A549 (cell line): Measurements from ENCODE around the gene CABCOCO1. TPM values are rescaled to one million over a fixed set of nuclear protein-coding genes. Genes with fewer than 3 reads are reported as not detected.
"Not testable (repeated sequence)": the region's sequence is repeated elsewhere in the genome, so short reads cannot be mapped to it uniquely, and the experiment has no call there.

Experiments
- ATAC-seq, 2 experiments: fragments of 200-7000 bp in 1 of 2; fragments of >200 bp in 1 of 2; cut with Nextera tagmentation in 1 of 2; cut with Tn5 transposase in 1 of 2; 3 replicates each; pipeline versions ENCODE4 v1.8.0 to v1.9.1; 2018 to 2020; ENCODE audit warnings: mild to moderate bottlenecking in 1 of 2, moderate library complexity in 1 of 2
- CTCF ChIA-PET: fragments of 300-600 bp; sonication (Branson Sonifier 250); formaldehyde crosslinking; extraction: SDS; loops from one replicate; lab custom pipeline; 2021; ENCODE audit warnings: antibody characterized with exemption, inconsistent platforms; lab: Yijun Ruan, JAX
- POLR2A ChIA-PET: fragments of 350-600 bp; formaldehyde crosslinking; extraction: SDS; loops from one replicate; lab custom pipeline; 2021; ENCODE audit warnings: antibody characterized with exemption, inconsistent platforms; lab: Yijun Ruan, JAX
- DNase-seq, 2 experiments: peaks; one replicate each; pipeline versions ENCODE4 v3.0.0 to v3.0.0-alpha.2; 2011 to 2016; ENCODE audit warnings: low read depth in 1 of 2, low spot score in 1 of 2
- FAIRE-seq: peaks from 2 replicates; lab custom pipeline; 2011; peaks lifted over from hg19 to GRCh38; lab: Jason Lieb, UNC
- H3K27ac ChIP-seq, 2 experiments: fragments of >200 bp; sonication (Bioruptor Twin); formaldehyde crosslinking; 3 replicates each; pipeline ENCODE4 v1.5.1; 2016 to 2017
- H3K4me1 ChIP-seq: fragments of >200 bp; sonication (Bioruptor Twin); formaldehyde crosslinking; 3 replicates; pipeline ENCODE4 v1.6.1; 2016
- H3K4me2 ChIP-seq: fragments of >200 bp; sonication (Bioruptor Twin); formaldehyde crosslinking; 3 replicates; pipeline ENCODE4 v1.6.1; 2016
- H3K4me3 ChIP-seq: fragments of >200 bp; sonication (Bioruptor Twin); formaldehyde crosslinking; 3 replicates; pipeline ENCODE4 v1.5.1; 2016
- H3K9me3 ChIP-seq: fragments of >200 bp; sonication (Bioruptor Twin); formaldehyde crosslinking; 3 replicates; pipeline ENCODE4 v1.6.1; 2016
- CBX2 ChIP-seq: fragments of 200-600 bp; sonication (generic); IDR thresholded peaks from 2 replicates; pipeline ENCODE4 v1.6.1; 2016; ENCODE audit warnings: low read depth, mild to moderate bottlenecking, borderline replicate concordance
- CBX8 ChIP-seq: fragments of 200-600 bp; sonication (generic); IDR thresholded peaks from 2 replicates; pipeline ENCODE4 v1.6.1; 2016
- EP300 ChIP-seq, 2 experiments: fragments of >200 bp; sonication (Bioruptor Twin); formaldehyde crosslinking; IDR thresholded peaks; 2 replicates in 1 of 2; 3 replicates in 1 of 2; pipeline ENCODE4 v1.6.1; 2016 to 2017
- ESRRA ChIP-seq: fragments of 150-350 bp; IDR thresholded peaks from 2 replicates; pipeline ENCODE4 v1.6.1; 2014; ENCODE audit warnings: mild to moderate bottlenecking, low read length, borderline replicate concordance
- FOXS1 ChIP-seq: fragments of 250-450 bp; sonication (Bioruptor Pico); IDR thresholded peaks from 2 replicates; pipeline ENCODE4 v1.5.0; 2020; ENCODE audit warnings: mild to moderate bottlenecking, moderate library complexity
- HEYL ChIP-seq: fragments of 250-450 bp; sonication (Bioruptor Pico); IDR thresholded peaks from 2 replicates; pipeline ENCODE4 v1.8.0; 2021; ENCODE audit warnings: mild to moderate bottlenecking, moderate library complexity
- JUN ChIP-seq, 2 experiments: fragments of >200 bp; sonication (Bioruptor Twin); formaldehyde crosslinking; IDR thresholded peaks; 2 replicates in 1 of 2; 3 replicates in 1 of 2; pipeline ENCODE4 v1.6.1; 2016 to 2017
- JUNB ChIP-seq: fragments of >200 bp; sonication (Bioruptor Twin); formaldehyde crosslinking; IDR thresholded peaks from 2 replicates; pipeline ENCODE4 v1.6.1; 2016
- MAFK ChIP-seq: fragments of 450-650 bp; IDR thresholded peaks from 2 replicates; pipeline ENCODE4 v1.6.1; 2014; ENCODE audit not compliant: partially characterized antibody
- NFE2L2 ChIP-seq: fragments of 150-350 bp; conservative IDR thresholded peaks from 2 replicates; pipeline ENCODE4 v1.6.1; 2014; ENCODE audit warnings: low read length
- NR3C1 ChIP-seq: fragments of >200 bp; sonication (Bioruptor Twin); formaldehyde crosslinking; IDR thresholded peaks from 3 replicates; pipeline ENCODE4 v1.6.1; 2017
- POLR2AphosphoS2 ChIP-seq: conservative IDR thresholded peaks from 2 replicates; pipeline ENCODE4 v1.6.1; 2012; ENCODE audit warnings: low read length, improper control_type of control experiment, inconsistent platforms
- RAD21 ChIP-seq, 2 experiments: fragments of >200 bp in 1 of 2; sonication (Bioruptor Twin) in 1 of 2; formaldehyde crosslinking in 1 of 2; IDR thresholded peaks in 1 of 2; conservative IDR thresholded peaks in 1 of 2; 2 replicates in 1 of 2; 3 replicates in 1 of 2; pipeline ENCODE4 v1.6.1; 2012 to 2018; ENCODE audit warnings: inconsistent platforms in 1 of 2
- RCOR1 ChIP-seq: fragments of 150-350 bp; IDR thresholded peaks from 2 replicates; pipeline ENCODE4 v1.6.1; 2014; ENCODE audit warnings: antibody characterized with exemption, low read length, low read depth
- SMC3 ChIP-seq: fragments of >200 bp; sonication (Bioruptor Twin); formaldehyde crosslinking; IDR thresholded peaks from 3 replicates; pipeline ENCODE4 v1.6.1; 2018; ENCODE audit warnings: inconsistent platforms
- SREBF2 ChIP-seq: fragments of 450-650 bp; IDR thresholded peaks from 2 replicates; pipeline ENCODE4 v1.6.1; 2014; ENCODE audit warnings: mild to moderate bottlenecking, moderate library complexity
- ZC3H11A ChIP-seq: fragments of 450-650 bp; IDR thresholded peaks from 2 replicates; pipeline ENCODE4 v1.6.1; 2014; ENCODE audit warnings: antibody characterized with exemption, mild to moderate bottlenecking
- ZNF302 ChIP-seq: fragments of 250-450 bp; sonication (Bioruptor Pico); IDR thresholded peaks from 2 replicates; pipeline ENCODE4 v1.9.0; 2021; ENCODE audit warnings: inconsistent platforms, mild to moderate bottlenecking, moderate library complexity
- ZSCAN20 ChIP-seq: fragments of 250-450 bp; sonication (Bioruptor Pico); IDR thresholded peaks from 2 replicates; pipeline ENCODE4 v1.8.0; 2022; ENCODE audit warnings: mild to moderate bottlenecking, moderate library complexity
- WGBS: methylation state at CpG from one replicate; pipeline ENCODE4 v1.1.6; 2017; ENCODE audit errors: missing lambda C conversion rate; 5-methylcytosine and 5-hydroxymethylcytosine counted together
- polyA plus RNA-seq, 4 experiments: library from polyadenylated mRNA; depleted of rRNA in 3 of 4; stranded (reverse); fragments of >200 nt; fragmentation: RNase III in 1 of 4; extraction: RNeasy Plus Mini Kit Qiagen cat#74134 plus additional on column Dnase treatment in 1 of 4; gene quantifications; 2 replicates in 3 of 4; 3 replicates in 1 of 4; pipeline ENCODE4 v1.2.3, GENCODE V29; 2011 to 2017
- TF ChIP-seq, protein P1 (sequence below): fragments of >200 bp; sonication (Bioruptor Twin); formaldehyde crosslinking; IDR thresholded peaks from 2 replicates; pipeline ENCODE4 v1.6.1; 2016
- TF ChIP-seq, protein P2 (sequence below): fragments of 250-450 bp; sonication (Bioruptor Pico); IDR thresholded peaks from 2 replicates; pipeline ENCODE4 v1.5.0; 2021; ENCODE audit warnings: mild to moderate bottlenecking, moderate library complexity, borderline replicate concordance
- TF ChIP-seq, protein P3 (sequence below): fragments of >200 bp; sonication (Bioruptor Twin); formaldehyde crosslinking; IDR thresholded peaks from 3 replicates; pipeline ENCODE4 v1.5.1; 2016
- TF ChIP-seq, protein P4 (sequence below): IDR thresholded peaks from 2 replicates; pipeline ENCODE4 v1.6.1; 2012; ENCODE audit warnings: low read depth, borderline replicate concordance

CABCOCO1 gene
- polyA plus RNA-seq, 2 of the 4 experiments (the other 2 are of a cell fraction), result 0.77 to 1.1 TPM

DNA sequence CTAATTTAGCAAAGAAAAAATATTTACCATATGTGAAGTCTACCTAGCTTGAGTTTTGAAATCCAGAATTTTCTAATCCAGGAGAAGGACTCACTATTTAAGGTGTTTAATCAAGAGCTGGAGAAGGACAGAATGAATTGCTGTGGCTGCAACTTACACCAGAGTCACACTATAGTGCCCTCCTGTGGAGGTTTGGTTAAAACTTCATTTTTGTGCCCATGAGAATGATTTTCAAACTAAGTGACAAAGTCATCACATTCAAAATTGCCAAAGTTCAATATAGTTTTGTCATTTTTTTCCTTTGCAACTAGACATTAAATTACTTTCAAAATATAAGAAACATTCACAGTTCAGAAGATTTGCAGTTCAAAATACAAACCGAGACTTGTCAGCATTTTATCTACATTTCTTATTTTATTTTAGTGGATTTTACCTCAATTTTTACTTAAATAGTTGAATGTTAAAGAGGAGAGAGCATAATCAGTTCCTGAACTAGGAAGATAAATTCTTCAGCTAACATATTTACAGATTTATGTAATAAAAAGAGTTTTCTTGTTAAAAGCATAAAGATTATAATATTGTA is 70.7 kb downstream of the CABCOCO1 start:
- Histone ChIP-seq H3K4me2 (no peak overlapping the region), H3K4me3 (no peak overlapping the region), H3K4me1 (no peaks in the 10 kb centered on the region), H3K9me3 (peaks cover 2% of the 10 kb centered on the region; the same call in 1 of the 3 replicates), H3K27ac (no peak overlapping the region)
- FAIRE-seq (peak; percentile 54), DNase-seq (peak in 1 of 2 experiments; percentile 55), ATAC-seq (peak in 1 of 2 experiments; percentile 39; a peak in 1 of 6 replicates)
- no peak for TF ChIP-seq RCOR1
- TF ChIP-seq EP300 (IDR thresholded peaks at IDR 0.05), result no peak
- no peak for TF ChIP-seq ESRRA
- TF ChIP-seq FOXS1 (CRISPR knock-in tag), result no peak
- no peak for TF ChIP-seq CBX2
- TF ChIP-seq JUN (IDR thresholded peaks at IDR 0.05), result no peak
- TF ChIP-seq, protein P1, sequence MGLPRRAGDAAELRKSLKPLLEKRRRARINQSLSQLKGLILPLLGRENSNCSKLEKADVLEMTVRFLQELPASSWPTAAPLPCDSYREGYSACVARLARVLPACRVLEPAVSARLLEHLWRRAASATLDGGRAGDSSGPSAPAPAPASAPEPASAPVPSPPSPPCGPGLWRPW, result no peak
- TF ChIP-seq, protein P2, sequence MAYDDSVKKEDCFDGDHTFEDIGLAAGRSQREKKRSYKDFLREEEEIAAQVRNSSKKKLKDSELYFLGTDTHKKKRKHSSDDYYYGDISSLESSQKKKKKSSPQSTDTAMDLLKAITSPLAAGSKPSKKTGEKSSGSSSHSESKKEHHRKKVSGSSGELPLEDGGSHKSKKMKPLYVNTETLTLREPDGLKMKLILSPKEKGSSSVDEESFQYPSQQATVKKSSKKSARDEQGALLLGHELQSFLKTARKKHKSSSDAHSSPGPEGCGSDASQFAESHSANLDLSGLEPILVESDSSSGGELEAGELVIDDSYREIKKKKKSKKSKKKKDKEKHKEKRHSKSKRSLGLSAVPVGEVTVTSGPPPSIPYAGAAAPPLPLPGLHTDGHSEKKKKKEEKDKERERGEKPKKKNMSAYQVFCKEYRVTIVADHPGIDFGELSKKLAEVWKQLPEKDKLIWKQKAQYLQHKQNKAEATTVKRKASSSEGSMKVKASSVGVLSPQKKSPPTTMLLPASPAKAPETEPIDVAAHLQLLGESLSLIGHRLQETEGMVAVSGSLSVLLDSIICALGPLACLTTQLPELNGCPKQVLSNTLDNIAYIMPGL (CRISPR knock-in tag), result no peak
- peak; percentile 72 to 81 for TF ChIP-seq RAD21 (conservative IDR thresholded peaks at IDR 0.05 in 1 of 2, IDR thresholded peaks at IDR 0.05 in 1 of 2)
- TF ChIP-seq MAFK, result peak; percentile 52
- no peak for TF ChIP-seq NFE2L2
- TF ChIP-seq NR3C1, result no peak
- peak; percentile 90 for TF ChIP-seq SMC3
- TF ChIP-seq ZNF302 (CRISPR knock-in tag), result no peak
- TF ChIP-seq ZSCAN20 (CRISPR knock-in tag), result no peak
- no peak for TF ChIP-seq CBX8
- TF ChIP-seq, protein P3, sequence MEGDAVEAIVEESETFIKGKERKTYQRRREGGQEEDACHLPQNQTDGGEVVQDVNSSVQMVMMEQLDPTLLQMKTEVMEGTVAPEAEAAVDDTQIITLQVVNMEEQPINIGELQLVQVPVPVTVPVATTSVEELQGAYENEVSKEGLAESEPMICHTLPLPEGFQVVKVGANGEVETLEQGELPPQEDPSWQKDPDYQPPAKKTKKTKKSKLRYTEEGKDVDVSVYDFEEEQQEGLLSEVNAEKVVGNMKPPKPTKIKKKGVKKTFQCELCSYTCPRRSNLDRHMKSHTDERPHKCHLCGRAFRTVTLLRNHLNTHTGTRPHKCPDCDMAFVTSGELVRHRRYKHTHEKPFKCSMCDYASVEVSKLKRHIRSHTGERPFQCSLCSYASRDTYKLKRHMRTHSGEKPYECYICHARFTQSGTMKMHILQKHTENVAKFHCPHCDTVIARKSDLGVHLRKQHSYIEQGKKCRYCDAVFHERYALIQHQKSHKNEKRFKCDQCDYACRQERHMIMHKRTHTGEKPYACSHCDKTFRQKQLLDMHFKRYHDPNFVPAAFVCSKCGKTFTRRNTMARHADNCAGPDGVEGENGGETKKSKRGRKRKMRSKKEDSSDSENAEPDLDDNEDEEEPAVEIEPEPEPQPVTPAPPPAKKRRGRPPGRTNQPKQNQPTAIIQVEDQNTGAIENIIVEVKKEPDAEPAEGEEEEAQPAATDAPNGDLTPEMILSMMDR, result peak; percentile 80
- TF ChIP-seq SREBF2, result no peak
- no peak for TF ChIP-seq JUNB
- TF ChIP-seq ZC3H11A, result no peak
- TF ChIP-seq, protein P4, sequence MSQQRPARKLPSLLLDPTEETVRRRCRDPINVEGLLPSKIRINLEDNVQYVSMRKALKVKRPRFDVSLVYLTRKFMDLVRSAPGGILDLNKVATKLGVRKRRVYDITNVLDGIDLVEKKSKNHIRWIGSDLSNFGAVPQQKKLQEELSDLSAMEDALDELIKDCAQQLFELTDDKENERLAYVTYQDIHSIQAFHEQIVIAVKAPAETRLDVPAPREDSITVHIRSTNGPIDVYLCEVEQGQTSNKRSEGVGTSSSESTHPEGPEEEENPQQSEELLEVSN, result no peak
- TF ChIP-seq HEYL (CRISPR knock-in tag), result no peak
- 20% methylated on average over 1 of the region's 1 CpG for WGBS
- CTCF ChIA-PET, result interaction anchor here (0.6 to 2.2 kb wide), 18 partner anchors 8 to 914 kb away, joined by 3 to 8 read pairs (median 4); no protein-coding TSS in a partner anchor
- POLR2A ChIA-PET, result interaction anchor here (0.5 kb wide), 1 partner anchor 292 kb away, joined by 4 read pairs; no protein-coding TSS in a partner anchor

GRCh38 chr10:61735882-61736281 is 73.2 kb downstream of the CABCOCO1 start:
- 78% methylated on average over 3 of the region's 3 CpGs for WGBS
- ATAC-seq (no peak), DNase-seq (no peak), FAIRE-seq (no peak)
- POLR2A ChIA-PET, result no interaction called here
- Histone ChIP-seq H3K4me3 (no peak overlapping the region), H3K4me1 (no peaks in the 10 kb centered on the region), H3K4me2 (no peak overlapping the region), H3K9me3 (0 out of 3 replicates have a peak, but pooled peaks cover 2% of the 10 kb centered on the region), H3K27ac (no peak overlapping the region)
- no peak for TF ChIP-seq POLR2AphosphoS2
- TF ChIP-seq MAFK, result peak; percentile 66
- CTCF ChIA-PET, result interaction anchor here (0.7 to 1.8 kb wide), 4 partner anchors 14 to 919 kb away, joined by 3 to 5 read pairs (median 4); no protein-coding TSS in a partner anchor

DNA sequence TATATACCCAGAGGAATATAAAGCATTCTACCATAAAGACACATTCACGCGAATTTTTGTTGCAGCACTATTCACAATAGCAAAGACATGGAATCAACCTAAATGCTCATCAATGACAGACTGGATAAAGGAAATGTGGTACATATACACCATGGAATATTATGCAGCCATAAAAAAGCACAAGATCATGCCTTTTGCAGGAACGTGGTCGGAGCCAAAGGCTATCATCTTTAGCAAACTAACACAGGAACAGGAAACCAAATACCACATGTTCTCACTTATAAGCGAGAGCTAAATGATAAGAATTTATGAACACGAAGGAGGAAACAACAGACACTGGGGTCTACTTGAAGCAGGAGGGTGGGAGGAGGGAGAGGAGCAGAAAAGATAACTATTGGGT is 74.7 kb downstream of the CABCOCO1 start:
- CTCF ChIA-PET, result interaction anchor here (0.7 to 1.6 kb wide), 2 partner anchors 10 to 921 kb away, joined by 3 to 5 read pairs; no protein-coding TSS in a partner anchor
- 64% methylated on average over 6 of the region's 6 CpGs for WGBS
- DNase-seq, H3K4me3 ChIP-seq, H3K27ac ChIP-seq, ATAC-seq, H3K9me3 ChIP-seq, H3K4me2 ChIP-seq, POLR2A ChIA-PET, H3K4me1 ChIP-seq, FAIRE-seq: not testable (repeated sequence)
